ENCODE data around the gene GNLY. TPM values are rescaled to one million over a fixed set of nuclear protein-coding genes. Genes with fewer than 3 reads are reported as not detected.

GNLY gene
- total RNA-seq, 1 donor from 2014 or later, result 23.5 TPM

- Mint-ChIP-seq H3K4me1 (ENCODE audit: low read depth) (peaks cover 30% of the 10 kb centered on the region), H3K9me3 (no peaks in the 10 kb centered on the region), H3K4me3 (ENCODE audit: low read depth) (no peak overlapping the region), H3K27ac (no peak overlapping the region), H3K36me3 (ENCODE audit: low read depth) (no peaks in the 10 kb centered on the region), H3K27me3 (ENCODE audit: low read depth) (peaks cover 11% of the 10 kb centered on the region)
- intact Hi-C loops (cut with micrococcal nuclease), result no loop called here
- DNase-seq (ENCODE audit: low spot score), result no peak
Observed at GRCh38 chr2:85698880-85699254, 4.7 kb downstream of the GNLY start.

GRCh38 chr2:85699325-85699724 is 5.2 kb downstream of the GNLY start:
- no peak overlapping the region for H3K27ac Mint-ChIP-seq
- peaks cover 13% of the 10 kb centered on the region for H3K27me3 Mint-ChIP-seq (ENCODE audit: low read depth)
- H3K4me3 Mint-ChIP-seq (ENCODE audit: low read depth), result no peak overlapping the region
- intact Hi-C loops (cut with micrococcal nuclease), result no loop called here
- H3K9me3 Mint-ChIP-seq, result no peaks in the 10 kb centered on the region
- H3K36me3 Mint-ChIP-seq (ENCODE audit: low read depth), result no peaks in the 10 kb centered on the region
- DNase-seq (ENCODE audit: low spot score), result no peak
- H3K4me1 Mint-ChIP-seq (ENCODE audit: low read depth), result peaks cover 33% of the 10 kb centered on the region

- Mint-ChIP-seq H3K4me3 (ENCODE audit: low read depth) (no peak overlapping the region), H3K27me3 (ENCODE audit: low read depth) (peaks cover 13% of the 10 kb centered on the region), H3K36me3 (ENCODE audit: low read depth) (no peaks in the 10 kb centered on the region), H3K4me1 (ENCODE audit: low read depth) (peaks cover 55% of the 10 kb centered on the region), H3K27ac (no peak overlapping the region), H3K9me3 (no peaks in the 10 kb centered on the region)
- no peak for DNase-seq (ENCODE audit: low spot score)
- intact Hi-C loops (cut with micrococcal nuclease), result no loop called here
Observed at GRCh38 chr2:85702172-85702571, 8.0 kb downstream of the GNLY start.

GRCh38 chr2:85702800-85703199 is 8.6 kb downstream of the GNLY start:
- intact Hi-C loops (cut with micrococcal nuclease), result no loop called here
- Mint-ChIP-seq H3K36me3 (ENCODE audit: low read depth) (no peaks in the 10 kb centered on the region), H3K9me3 (no peaks in the 10 kb centered on the region), H3K27ac (peak overlapping the region; percentile 28), H3K4me3 (ENCODE audit: low read depth) (no peak overlapping the region), H3K27me3 (ENCODE audit: low read depth) (peaks cover 13% of the 10 kb centered on the region), H3K4me1 (ENCODE audit: low read depth) (peaks cover 59% of the 10 kb centered on the region)
- no peak for DNase-seq (ENCODE audit: low spot score)

GRCh38 chr2:85703329-85703728 is 9.2 kb downstream of the GNLY start:
- intact Hi-C loops (cut with micrococcal nuclease), result no loop called here
- H3K36me3 Mint-ChIP-seq (ENCODE audit: low read depth), result no peaks in the 10 kb centered on the region
- no peak overlapping the region for H3K4me3 Mint-ChIP-seq (ENCODE audit: low read depth)
- H3K4me1 Mint-ChIP-seq (ENCODE audit: low read depth), result peaks cover 60% of the 10 kb centered on the region
- peak overlapping the region; percentile 25 for H3K27ac Mint-ChIP-seq
- no peak for DNase-seq (ENCODE audit: low spot score)
- H3K27me3 Mint-ChIP-seq (ENCODE audit: low read depth), result peaks cover 16% of the 10 kb centered on the region
- no peaks in the 10 kb centered on the region for H3K9me3 Mint-ChIP-seq

- Mint-ChIP-seq H3K36me3 (ENCODE audit: low read depth) (no peaks in the 10 kb centered on the region), H3K4me3 (ENCODE audit: low read depth) (no peak overlapping the region), H3K4me1 (ENCODE audit: low read depth) (peaks cover 56% of the 10 kb centered on the region), H3K27ac (peak overlapping the region; percentile 44), H3K27me3 (ENCODE audit: low read depth) (peaks cover 21% of the 10 kb centered on the region), H3K9me3 (no peaks in the 10 kb centered on the region)
- intact Hi-C loops (cut with micrococcal nuclease), result no loop called here
- no peak for DNase-seq (ENCODE audit: low spot score)
Observed at GRCh38 chr2:85704038-85704437, 9.9 kb downstream of the GNLY start.

GRCh38 chr2:85704800-85705679 is 10.9 kb downstream of the GNLY start:
- peak; percentile 28 for DNase-seq (ENCODE audit: low spot score)
- Mint-ChIP-seq H3K27me3 (ENCODE audit: low read depth) (peaks cover 28% of the 10 kb centered on the region), H3K36me3 (ENCODE audit: low read depth) (no peaks in the 10 kb centered on the region), H3K27ac (peak overlapping the region; percentile 62), H3K4me1 (ENCODE audit: low read depth) (peaks cover 58% of the 10 kb centered on the region), H3K9me3 (no peaks in the 10 kb centered on the region), H3K4me3 (ENCODE audit: low read depth) (no peak overlapping the region)
- intact Hi-C loops (cut with micrococcal nuclease), result no loop called here

GRCh38 chr2:85705680-85706039 is 11.5 kb downstream of the GNLY start:
- H3K9me3 Mint-ChIP-seq, result no peaks in the 10 kb centered on the region
- H3K4me3 Mint-ChIP-seq (ENCODE audit: low read depth), result no peak overlapping the region
- peak overlapping the region; percentile 62 for H3K27ac Mint-ChIP-seq
- no peak for DNase-seq (ENCODE audit: low spot score)
- no peaks in the 10 kb centered on the region for H3K36me3 Mint-ChIP-seq (ENCODE audit: low read depth)
- H3K27me3 Mint-ChIP-seq (ENCODE audit: low read depth), result peaks cover 28% of the 10 kb centered on the region
- H3K4me1 Mint-ChIP-seq (ENCODE audit: low read depth), result peaks cover 62% of the 10 kb centered on the region
- intact Hi-C loops (cut with micrococcal nuclease), result loop anchor here (2.0 kb wide), 1 partner anchor 69 kb away; no protein-coding TSS in a partner anchor

- Mint-ChIP-seq H3K4me1 (ENCODE audit: low read depth) (peaks cover 60% of the 10 kb centered on the region), H3K36me3 (ENCODE audit: low read depth) (no peaks in the 10 kb centered on the region), H3K27ac (peak overlapping the region; percentile 62), H3K27me3 (ENCODE audit: low read depth) (peaks cover 28% of the 10 kb centered on the region), H3K9me3 (no peaks in the 10 kb centered on the region), H3K4me3 (ENCODE audit: low read depth) (no peak overlapping the region)
- intact Hi-C loops (cut with micrococcal nuclease), result loop anchor here (2.0 kb wide), 1 partner anchor 69 kb away; no protein-coding TSS in a partner anchor
- DNase-seq (ENCODE audit: low spot score), result no peak
Observed at GRCh38 chr2:85706063-85706462, 11.9 kb downstream of the GNLY start.

GRCh38 chr2:85706599-85707296 is 12.6 kb downstream of the GNLY start:
- no peak overlapping the region for H3K4me3 Mint-ChIP-seq (ENCODE audit: low read depth)
- H3K27ac Mint-ChIP-seq, result peak overlapping the region; percentile 71
- H3K27me3 Mint-ChIP-seq (ENCODE audit: low read depth), result peaks cover 25% of the 10 kb centered on the region
- no peaks in the 10 kb centered on the region for H3K36me3 Mint-ChIP-seq (ENCODE audit: low read depth)
- DNase-seq (ENCODE audit: low spot score), result no peak
- H3K4me1 Mint-ChIP-seq (ENCODE audit: low read depth), result peaks cover 57% of the 10 kb centered on the region
- H3K9me3 Mint-ChIP-seq, result no peaks in the 10 kb centered on the region
- intact Hi-C loops (cut with micrococcal nuclease), result loop anchor here (1.0 to 2.0 kb wide), 2 partner anchors 27 to 70 kb away; no protein-coding TSS in a partner anchor

- peak; percentile 71 for DNase-seq (ENCODE audit: low spot score)
- no peaks in the 10 kb centered on the region for H3K9me3 Mint-ChIP-seq
- H3K4me1 Mint-ChIP-seq (ENCODE audit: low read depth), result peaks cover 52% of the 10 kb centered on the region
- intact Hi-C loops (cut with micrococcal nuclease), result loop anchor here (1.0 to 2.0 kb wide), 2 partner anchors 28 to 71 kb away; no protein-coding TSS in a partner anchor
- H3K27ac Mint-ChIP-seq, result peak overlapping the region; percentile 71
- H3K36me3 Mint-ChIP-seq (ENCODE audit: low read depth), result no peaks in the 10 kb centered on the region
- H3K27me3 Mint-ChIP-seq (ENCODE audit: low read depth), result peaks cover 23% of the 10 kb centered on the region
- no peak overlapping the region for H3K4me3 Mint-ChIP-seq (ENCODE audit: low read depth)
Observed at GRCh38 chr2:85707304-85707703, 13.1 kb downstream of the GNLY start.

- H3K4me3 Mint-ChIP-seq (ENCODE audit: low read depth), result no peak overlapping the region
- H3K4me1 Mint-ChIP-seq (ENCODE audit: low read depth), result peaks cover 41% of the 10 kb centered on the region
- intact Hi-C loops (cut with micrococcal nuclease), result no loop called here
- H3K27ac Mint-ChIP-seq, result no peak overlapping the region
- H3K36me3 Mint-ChIP-seq (ENCODE audit: low read depth), result no peaks in the 10 kb centered on the region
- peaks cover 18% of the 10 kb centered on the region for H3K27me3 Mint-ChIP-seq (ENCODE audit: low read depth)
- DNase-seq (ENCODE audit: low spot score), result no peak
- no peaks in the 10 kb centered on the region for H3K9me3 Mint-ChIP-seq
Observed at GRCh38 chr2:85708641-85709040, 14.5 kb downstream of the GNLY start.

- no peak overlapping the region for H3K27ac Mint-ChIP-seq
- H3K4me1 Mint-ChIP-seq (ENCODE audit: low read depth), result peaks cover 41% of the 10 kb centered on the region
- H3K4me3 Mint-ChIP-seq (ENCODE audit: low read depth), result no peak overlapping the region
- peaks cover 15% of the 10 kb centered on the region for H3K27me3 Mint-ChIP-seq (ENCODE audit: low read depth)
- no peaks in the 10 kb centered on the region for H3K36me3 Mint-ChIP-seq (ENCODE audit: low read depth)
- no peaks in the 10 kb centered on the region for H3K9me3 Mint-ChIP-seq
- no peak for DNase-seq (ENCODE audit: low spot score)
- intact Hi-C loops (cut with micrococcal nuclease), result no loop called here
Observed at GRCh38 chr2:85709401-85709811, 15.2 kb downstream of the GNLY start.

All from activated T-helper 2 cell treated with anti-CD3 and anti-CD28 coated beads, Interferon-gamma antibody, Interleukin-2, Interleukin-4, amounts not matched to agents 10 μg/mL and 5 μg/mL and 100 μg/mL, durations not matched to agents 14 hours and 24 hours and 36 hours (primary cell).